Endothelial cell of umbilical vein (primary cell): Measurements from ENCODE around the gene C1RL.

Experiments
- CTCF ChIP-seq, 2 donors: IDR thresholded peaks; 1 replicate in 1 of 2; 2 replicates in 1 of 2; pipeline ENCODE4 v1.5.1; 2011; ENCODE audit warnings: low read length in 2 of 2, mild to moderate bottlenecking in 2 of 2, moderate library complexity in 2 of 2, control low read depth in 1 of 2, inconsistent platforms in 1 of 2, low read depth in 1 of 2; ENCODE audit not compliant: insufficient read depth in 1 of 2; ENCODE audit errors: extremely low read depth in 1 of 2
- EZH2 ChIP-seq: IDR thresholded peaks from 2 replicates; pipeline ENCODE4 v1.6.1; 2012; ENCODE audit warnings: borderline replicate concordance, low read depth, mild to moderate bottlenecking, moderate library complexity, low read length, inconsistent platforms; ENCODE audit not compliant: severe bottlenecking
- MAX ChIP-seq: IDR thresholded peaks from 2 replicates; pipeline ENCODE4 v1.6.1; 2011; ENCODE audit not compliant: insufficient read depth, insufficient read length
- POLR2A ChIP-seq: IDR thresholded peaks from 2 replicates; pipeline ENCODE4 v1.6.1; 2012; ENCODE audit warnings: low read depth, mild to moderate bottlenecking, control low read depth, low read length

DNA sequence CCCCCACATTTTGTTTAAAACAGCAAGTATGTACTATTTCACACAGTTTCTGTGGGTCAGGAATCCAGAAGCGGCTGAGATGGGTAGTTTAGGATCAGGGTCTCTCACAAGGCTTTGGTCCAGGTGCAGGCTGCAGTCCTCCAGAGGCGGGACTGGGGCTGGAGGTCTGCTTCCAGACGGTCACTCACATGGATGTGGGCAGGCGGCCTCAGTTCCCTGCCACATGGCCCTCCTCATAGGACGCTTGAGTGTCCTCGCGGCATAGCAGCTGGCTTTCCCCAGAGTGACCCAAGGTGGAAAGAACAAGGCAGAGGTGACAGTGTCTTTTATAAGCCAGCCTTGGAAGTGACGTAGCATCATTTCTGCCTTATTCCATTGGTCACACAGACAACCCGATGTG lies 7.9 kb upstream of the C1RL start:
- no peak for TF ChIP-seq MAX
- no peak for TF ChIP-seq CTCF (IDR thresholded peaks at IDR 0.05; ENCODE audit: extremely low read depth in 1 of 2, insufficient read depth in 1 of 2, low read depth in 1 of 2, low read length in 2 of 2)
- TF ChIP-seq POLR2A: no peak
- no peak for TF ChIP-seq EZH2
